ENCODE measurements around the gene INTS2. TPM values are rescaled to one million over a fixed set of nuclear protein-coding genes. Genes with fewer than 3 reads are reported as not detected.

INTS2 gene
- total and polyA plus RNA-seq, 2 donors (not counting 1 experiment from before 2014, with no cell fraction given): 3.5 to 19.5 TPM

GRCh38 chr17:61946359-61946758, 18.6 kb upstream of the INTS2 start:
- Histone ChIP-seq H4K20me1 (ENCODE audit: control insufficient read depth, insufficient read depth, low read length, poor library complexity, severe bottlenecking) (no peaks in the 10 kb centered on the region), H3K4me1 (ENCODE audit: control insufficient read depth in 2 of 2, insufficient read depth in 2 of 2, low read length in 2 of 2) (no peaks in the 10 kb centered on the region), H2AFZ (ENCODE audit: insufficient read depth, low read depth, low read length, poor library complexity, severe bottlenecking) (no peak overlapping the region), H3K9ac (ENCODE audit: low read length) (no peak overlapping the region), H3K4me2 (replicated peaks; ENCODE audit: low read depth, low read length, poor library complexity, severe bottlenecking) (no peak overlapping the region), H3K27ac (ENCODE audit: low read length in 2 of 2) (no peak overlapping the region), H3K79me2 (ENCODE audit: control insufficient read depth, insufficient read depth, low read length) (no peaks in the 10 kb centered on the region), H3K27me3 (replicated peaks in 1 of 4; ENCODE audit: control extremely low read depth in 1 of 4, control insufficient read depth in 3 of 4, insufficient read depth in 4 of 4, low read length in 3 of 4) (no peaks in the 10 kb centered on the region), H3K4me3 (ENCODE audit: control extremely low read depth in 1 of 5, extremely low read depth in 1 of 5, insufficient read depth in 1 of 5, low read depth in 2 of 5, low read length in 4 of 5) (no peak overlapping the region), H3K9me3 (ENCODE audit: control extremely low read depth in 1 of 3, control insufficient read depth in 2 of 3, insufficient read depth in 1 of 3, low read length in 2 of 3) (no peaks in the 10 kb centered on the region), H3K36me3 (replicated peaks in 1 of 2; ENCODE audit: control extremely low read depth in 1 of 2, control insufficient read depth in 1 of 2, extremely low read depth in 1 of 2, insufficient read depth in 2 of 2, low read length in 1 of 2) (peaks cover 15 to 61% of the 10 kb centered on the region in 2 experiments)
- DNase-seq (no peak), ATAC-seq (ENCODE audit: low read depth) (no peak)
- Mint-ChIP-seq H3K27ac (no peak overlapping the region), H3K27me3 (no peaks in the 10 kb centered on the region), H3K9me3 (ENCODE audit: insufficient read depth) (no peaks in the 10 kb centered on the region), H3K4me3 (no peak overlapping the region), H3K4me1 (no peaks in the 10 kb centered on the region)
- WGBS (ENCODE audit: insufficient coverage): 100% methylated on average over 1 of the region's 2 CpGs
- intact Hi-C loops (cut with micrococcal nuclease): no loop called here
- ChIA-PET CTCF (no interaction called here), POLR2A (no interaction called here)
- TF ChIP-seq EZH2 (IDR thresholded peaks at IDR 0.05; ENCODE audit: borderline replicate concordance, insufficient read depth, low read depth, low read length, poor library complexity, severe bottlenecking): no peak
- no peak for TF ChIP-seq CTCF (IDR thresholded peaks at IDR 0.05)

GRCh38 chr17:61943117-61943516, 15.3 kb upstream of the INTS2 start:
- Histone ChIP-seq H3K27me3 (replicated peaks in 1 of 4; ENCODE audit: control extremely low read depth in 1 of 4, control insufficient read depth in 3 of 4, insufficient read depth in 4 of 4, low read length in 3 of 4) (no peaks in the 10 kb centered on the region), H3K4me3 (ENCODE audit: control extremely low read depth in 1 of 5, extremely low read depth in 1 of 5, insufficient read depth in 1 of 5, low read depth in 2 of 5, low read length in 4 of 5) (no peak overlapping the region), H3K9me3 (ENCODE audit: control extremely low read depth in 1 of 3, control insufficient read depth in 2 of 3, insufficient read depth in 1 of 3, low read length in 2 of 3) (no peaks in the 10 kb centered on the region), H3K36me3 (replicated peaks in 1 of 2; ENCODE audit: control extremely low read depth in 1 of 2, control insufficient read depth in 1 of 2, extremely low read depth in 1 of 2, insufficient read depth in 2 of 2, low read length in 1 of 2) (peaks cover 12 to 32% of the 10 kb centered on the region in 2 experiments), H3K4me2 (replicated peaks; ENCODE audit: low read depth, low read length, poor library complexity, severe bottlenecking) (no peak overlapping the region), H3K27ac (ENCODE audit: low read length in 2 of 2) (no peak overlapping the region), H3K9ac (ENCODE audit: low read length) (no peak overlapping the region), H3K4me1 (ENCODE audit: control insufficient read depth in 2 of 2, insufficient read depth in 2 of 2, low read length in 2 of 2) (no peaks in the 10 kb centered on the region), H4K20me1 (ENCODE audit: control insufficient read depth, insufficient read depth, low read length, poor library complexity, severe bottlenecking) (no peaks in the 10 kb centered on the region), H3K79me2 (ENCODE audit: control insufficient read depth, insufficient read depth, low read length) (no peaks in the 10 kb centered on the region), H2AFZ (ENCODE audit: insufficient read depth, low read depth, low read length, poor library complexity, severe bottlenecking) (no peak overlapping the region)
- WGBS (ENCODE audit: insufficient coverage): no CpG with 5 or more reads among the region's 1 CpG
- ATAC-seq (ENCODE audit: low read depth) (no peak), DNase-seq (no peak)
- CTCF ChIA-PET: no interaction called here
- Mint-ChIP-seq H3K4me3 (no peak overlapping the region), H3K27me3 (no peaks in the 10 kb centered on the region), H3K9me3 (ENCODE audit: insufficient read depth) (no peaks in the 10 kb centered on the region), H3K4me1 (no peaks in the 10 kb centered on the region), H3K27ac (no peak overlapping the region)
- TF ChIP-seq EZH2 (IDR thresholded peaks at IDR 0.05; ENCODE audit: borderline replicate concordance, insufficient read depth, low read depth, low read length, poor library complexity, severe bottlenecking) (no peak), CTCF (IDR thresholded peaks at IDR 0.05) (no peak)
- POLR2A ChIA-PET: no interaction called here
- intact Hi-C loops (cut with micrococcal nuclease): no loop called here

Measured in B cell (primary cell).